HFFc6 (cell line): ENCODE results near the gene CFAP97D2. TPM values are rescaled to one million over a fixed set of nuclear protein-coding genes. Genes with fewer than 3 reads are reported as not detected.
"Not testable (repeated sequence)": the region's sequence is repeated elsewhere in the genome, so short reads cannot be mapped to it uniquely, and the experiment has no call there.

Experiments used
- DNase-seq: peaks from one replicate; pipeline ENCODE4 v3.0.0-alpha.2; 2018
- H3K27ac Mint-ChIP-seq: 2 replicates; pipeline ENCODE4 v1.8.0; 2020; ENCODE audit warnings: mild to moderate bottlenecking, mixed read lengths
- H3K27me3 Mint-ChIP-seq: 2 replicates; pipeline ENCODE4 v1.8.0; 2021; ENCODE audit warnings: mild to moderate bottlenecking, moderate library complexity, mixed read lengths; ENCODE audit not compliant: insufficient read depth
- H3K36me3 Mint-ChIP-seq: 2 replicates; pipeline ENCODE4 v1.8.0; 2021; ENCODE audit warnings: low read depth, mixed read lengths
- H3K4me1 Mint-ChIP-seq: 2 replicates; pipeline ENCODE4 v1.8.0; 2020; ENCODE audit warnings: low read depth, mixed read lengths
- H3K4me3 Mint-ChIP-seq: 2 replicates; pipeline ENCODE4 v1.8.0; 2020; ENCODE audit warnings: mild to moderate bottlenecking, moderate library complexity, mixed read lengths
- H3K9me3 Mint-ChIP-seq: 2 replicates; pipeline ENCODE4 v1.8.0; 2020; ENCODE audit warnings: mild to moderate bottlenecking, mixed read lengths
- total RNA-seq, 6 experiments: library from RNA; stranded (reverse); fragmentation: NEBNext Ultra II Directional; extraction: Animal tissue kit (Norgen Biotek cat#: 25700); gene quantifications; 2 replicates in 1 of 6; 3 replicates in 5 of 6; pipeline ENCODE4 v1.2.3, GENCODE V29; 2021
- TF ChIP-seq, protein P1 (sequence below): fragments of 200-600 bp; sonication (generic); IDR thresholded peaks from 2 replicates; pipeline ENCODE4 v1.5.0; 2021; ENCODE audit warnings: antibody characterized with exemption, mild to moderate bottlenecking

The CFAP97D2 gene
- total RNA-seq, 6 experiments from 2014 or later = not detected

DNA sequence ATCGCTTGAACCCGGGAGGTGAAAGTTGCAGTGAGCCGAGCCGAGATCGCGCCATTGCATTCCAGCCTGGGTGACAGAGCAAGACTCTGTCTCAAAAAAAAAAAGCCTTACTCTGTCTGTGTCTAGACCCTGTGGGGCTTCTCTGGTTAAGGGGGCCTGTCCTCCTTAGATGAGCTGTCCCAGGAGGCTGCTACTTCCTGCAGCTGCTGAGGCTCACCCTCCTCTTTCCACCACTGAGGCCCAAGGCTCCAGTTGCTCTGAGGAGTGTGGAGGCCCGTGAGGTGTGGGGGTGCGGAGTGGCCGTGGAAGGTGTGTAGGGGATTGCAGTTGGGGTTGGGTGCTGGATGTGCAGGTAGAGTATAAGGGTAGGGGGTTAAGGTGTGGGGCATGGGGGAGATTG, 24.6 kb upstream of the CFAP97D2 start:
- Mint-ChIP-seq H3K9me3 (peaks cover 4% of the 10 kb centered on the region), H3K27me3 (peaks cover 9% of the 10 kb centered on the region; the same call in 1 of the 2 replicates), H3K36me3 (no peaks in the 10 kb centered on the region), H3K27ac (no peak overlapping the region), H3K4me3 (no peak overlapping the region), H3K4me1 (peaks cover 14% of the 10 kb centered on the region)
- no peak for DNase-seq
- TF ChIP-seq, protein P1, sequence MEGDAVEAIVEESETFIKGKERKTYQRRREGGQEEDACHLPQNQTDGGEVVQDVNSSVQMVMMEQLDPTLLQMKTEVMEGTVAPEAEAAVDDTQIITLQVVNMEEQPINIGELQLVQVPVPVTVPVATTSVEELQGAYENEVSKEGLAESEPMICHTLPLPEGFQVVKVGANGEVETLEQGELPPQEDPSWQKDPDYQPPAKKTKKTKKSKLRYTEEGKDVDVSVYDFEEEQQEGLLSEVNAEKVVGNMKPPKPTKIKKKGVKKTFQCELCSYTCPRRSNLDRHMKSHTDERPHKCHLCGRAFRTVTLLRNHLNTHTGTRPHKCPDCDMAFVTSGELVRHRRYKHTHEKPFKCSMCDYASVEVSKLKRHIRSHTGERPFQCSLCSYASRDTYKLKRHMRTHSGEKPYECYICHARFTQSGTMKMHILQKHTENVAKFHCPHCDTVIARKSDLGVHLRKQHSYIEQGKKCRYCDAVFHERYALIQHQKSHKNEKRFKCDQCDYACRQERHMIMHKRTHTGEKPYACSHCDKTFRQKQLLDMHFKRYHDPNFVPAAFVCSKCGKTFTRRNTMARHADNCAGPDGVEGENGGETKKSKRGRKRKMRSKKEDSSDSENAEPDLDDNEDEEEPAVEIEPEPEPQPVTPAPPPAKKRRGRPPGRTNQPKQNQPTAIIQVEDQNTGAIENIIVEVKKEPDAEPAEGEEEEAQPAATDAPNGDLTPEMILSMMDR = no peak

DNA sequence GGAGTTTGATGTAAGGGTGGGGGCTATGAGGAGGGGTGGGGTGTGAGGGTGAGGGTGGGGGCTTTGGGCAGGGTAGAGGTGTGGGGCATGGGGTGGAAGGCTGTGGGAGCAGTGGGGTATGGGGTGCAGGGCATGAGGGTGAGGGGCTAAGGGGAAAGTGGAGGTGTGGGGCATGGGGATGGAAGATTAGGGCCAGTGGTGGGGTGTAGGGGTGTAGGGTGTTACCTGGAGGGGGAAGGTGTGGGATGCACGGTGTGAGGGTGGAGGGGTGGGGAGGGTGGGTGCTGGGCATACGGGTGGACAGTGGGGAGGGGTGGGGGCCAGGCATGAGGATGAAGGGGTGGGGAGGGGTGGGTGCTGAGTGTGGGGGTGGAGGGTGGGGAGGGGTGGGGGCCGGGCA, 23.7 kb upstream of the CFAP97D2 start:
- Mint-ChIP-seq H3K4me3 (no peak overlapping the region), H3K36me3 (no peaks in the 10 kb centered on the region), H3K4me1 (peaks cover 14% of the 10 kb centered on the region), H3K27ac (no peak overlapping the region), H3K9me3 (peaks cover 4% of the 10 kb centered on the region), H3K27me3 (peaks cover 11% of the 10 kb centered on the region)
- TF ChIP-seq, protein P1 = no peak
- no peak for DNase-seq

DNA sequence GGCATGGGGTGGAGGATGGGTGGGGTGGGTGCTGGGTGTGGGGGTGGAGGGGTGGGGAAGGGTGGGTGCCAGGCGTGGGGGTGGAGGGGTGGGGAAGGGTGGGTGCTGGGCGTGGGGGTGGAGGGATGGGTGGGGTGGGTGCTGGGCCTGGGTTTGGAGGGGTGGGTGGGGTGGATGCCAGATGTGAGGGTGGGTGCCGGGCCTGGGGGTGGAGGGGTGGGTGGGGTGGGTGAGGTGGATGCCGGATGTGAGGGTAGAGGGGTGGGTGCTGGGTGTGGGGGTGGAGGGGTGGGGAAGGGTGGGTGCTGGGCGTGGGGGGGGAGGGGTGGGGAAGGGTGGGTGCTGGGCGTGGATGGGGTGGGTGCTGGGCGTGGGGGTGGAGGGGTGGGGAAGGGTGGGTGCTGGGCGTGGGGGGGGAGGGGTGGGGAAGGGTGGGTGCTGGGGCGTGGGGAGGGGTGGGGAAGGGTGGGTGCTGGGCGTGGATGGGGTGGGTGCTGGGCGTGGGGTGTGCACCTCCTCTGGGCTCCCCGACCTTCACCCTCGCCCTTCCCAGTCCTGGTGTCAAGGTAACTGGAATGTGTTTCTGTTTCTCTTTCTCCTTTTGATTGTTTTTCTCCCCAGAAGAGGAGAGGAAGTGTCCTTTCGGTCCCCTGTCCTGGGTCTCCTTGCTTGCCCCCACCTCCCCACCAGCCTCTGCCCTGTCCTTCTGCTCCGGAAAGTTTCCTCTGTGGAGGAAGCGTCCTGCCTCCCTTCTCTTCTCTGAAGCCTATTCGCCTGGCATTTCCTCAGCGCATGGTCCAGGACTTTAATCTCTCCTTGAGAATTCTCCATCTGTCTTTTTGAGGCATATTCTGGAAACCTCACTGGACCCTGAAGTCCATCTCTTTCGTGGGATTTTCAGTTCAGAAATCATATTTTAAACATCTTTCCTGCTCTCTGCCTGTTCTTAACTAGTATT, 22.9 kb upstream of the CFAP97D2 start:
- TF ChIP-seq, protein P1 = no peak
- Mint-ChIP-seq H3K4me1 (peaks cover 14% of the 10 kb centered on the region), H3K4me3 (peak overlapping the region; percentile 13; the same call in 1 of the 2 replicates), H3K36me3 (no peaks in the 10 kb centered on the region), H3K27me3 (peaks cover 13% of the 10 kb centered on the region), H3K9me3 (peaks cover 4% of the 10 kb centered on the region), H3K27ac (no peak overlapping the region)
- no peak for DNase-seq

DNA sequence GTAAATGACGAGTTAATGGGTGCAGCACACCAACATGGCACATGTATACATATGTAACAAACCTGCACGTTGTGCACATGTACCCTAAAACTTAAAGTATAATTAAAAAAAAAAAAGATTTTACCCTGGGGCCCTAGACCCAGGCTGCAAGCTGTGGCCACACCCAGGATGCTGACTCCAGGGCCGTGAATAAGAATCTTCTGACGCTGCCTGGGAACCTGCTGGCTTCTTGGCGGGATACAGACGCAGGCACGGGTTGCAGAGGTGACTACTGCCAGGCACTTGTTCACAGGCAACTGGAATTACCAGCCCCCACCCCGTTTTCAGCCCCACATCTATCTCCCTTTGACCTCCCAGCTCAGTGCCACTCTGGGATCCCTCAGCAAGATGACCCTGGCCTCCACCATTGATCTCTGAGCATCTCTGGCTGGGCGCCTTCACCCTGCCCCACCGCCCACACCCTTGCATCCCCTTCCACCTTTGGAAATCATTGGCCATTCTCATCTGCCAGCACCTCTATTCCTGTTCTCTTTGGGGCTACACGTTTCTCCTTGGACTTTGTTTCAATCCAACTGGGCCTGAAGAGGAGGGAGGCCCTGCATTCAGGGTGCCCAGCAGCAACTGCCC, 21.1 kb upstream of the CFAP97D2 start:
- Mint-ChIP-seq H3K27me3 (peaks cover 13% of the 10 kb centered on the region), H3K36me3 (no peaks in the 10 kb centered on the region), H3K9me3 (peaks cover 4% of the 10 kb centered on the region), H3K4me1 (peaks cover 24% of the 10 kb centered on the region), H3K4me3 (no peak overlapping the region), H3K27ac (no peak overlapping the region)
- no peak for DNase-seq
- TF ChIP-seq, protein P1 = no peak

DNA sequence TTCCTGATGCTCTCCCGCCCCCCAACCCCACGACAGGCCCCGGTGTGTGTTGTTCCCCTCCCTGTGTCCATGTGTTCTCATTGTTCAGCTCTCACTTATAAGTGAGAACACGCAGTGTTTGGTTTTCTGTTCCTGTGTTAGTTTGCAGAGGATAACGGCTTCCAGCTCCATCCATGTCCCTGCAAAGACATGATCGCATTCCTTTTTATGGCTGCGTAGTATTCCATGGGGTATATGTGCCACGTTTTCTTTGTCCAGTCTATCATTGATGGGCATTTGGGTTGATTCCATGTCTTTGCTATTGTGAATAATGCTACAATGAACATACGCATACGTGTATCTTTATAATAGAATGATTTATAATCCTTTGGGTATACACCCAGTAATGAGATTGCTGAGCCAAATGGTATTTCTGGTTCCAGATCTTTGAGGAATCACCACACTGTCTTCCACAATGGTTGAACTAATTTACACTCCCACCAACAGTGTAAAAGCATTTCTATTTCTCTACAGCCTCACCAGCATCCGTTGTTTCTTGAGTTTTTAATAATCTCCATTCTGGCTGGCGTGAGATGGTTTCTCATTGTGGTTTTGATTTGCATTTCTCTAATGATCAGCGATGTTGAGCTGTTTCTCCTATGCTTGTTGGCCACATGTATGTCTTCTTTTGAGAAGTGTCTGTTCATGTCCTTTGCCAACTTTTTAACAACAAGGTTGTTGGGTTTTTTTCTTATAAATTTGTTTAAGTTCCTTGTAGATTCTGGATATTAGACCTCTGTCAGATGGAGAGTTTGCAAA, 20.0 kb upstream of the CFAP97D2 start:
- not testable (repeated sequence) for H3K27ac Mint-ChIP-seq, H3K4me3 Mint-ChIP-seq, H3K36me3 Mint-ChIP-seq, DNase-seq, H3K9me3 Mint-ChIP-seq
- H3K27me3 Mint-ChIP-seq = peaks cover 10% of the 10 kb centered on the region
- peaks cover 17% of the 10 kb centered on the region for H3K4me1 Mint-ChIP-seq
